Left ventricle myocardium inferior (tissue), 1 donor: ENCODE measurements around the gene KCTD11. TPM values are rescaled to one million over a fixed set of nuclear protein-coding genes. Genes with fewer than 3 reads are reported as not detected.
"Not testable (repeated sequence)": the region's sequence is repeated elsewhere in the genome, so short reads cannot be mapped to it uniquely, and the experiment has no call there.

Experiments
- DNase-seq: peaks from one replicate; pipeline ENCODE4 v3.0.0-alpha.2; 2020
- H3K27ac ChIP-seq: fragments of 200-600 bp; replicated peaks from 2 replicates; pipeline ENCODE4 v1.8.0; 2021
- H3K27me3 ChIP-seq: fragments of 200-600 bp; 2 replicates; pipeline ENCODE4 v1.8.0; 2021; ENCODE audit warnings: low read depth
- H3K36me3 ChIP-seq: fragments of 200-600 bp; 2 replicates; pipeline ENCODE4 v1.8.0; 2021
- H3K4me1 ChIP-seq: fragments of 200-600 bp; 2 replicates; pipeline ENCODE4 v1.8.0; 2021
- H3K4me3 ChIP-seq: fragments of 200-600 bp; 2 replicates; pipeline ENCODE4 v1.8.0; 2021; ENCODE audit warnings: mild to moderate bottlenecking, moderate library complexity
- H3K9me3 ChIP-seq: fragments of 200-600 bp; replicated peaks from 2 replicates; pipeline ENCODE4 v1.8.0; 2021
- CTCF ChIP-seq: fragments of 200-600 bp; IDR thresholded peaks from 2 replicates; pipeline ENCODE4 v1.8.0; 2021; ENCODE audit warnings: antibody characterized with exemption, mild to moderate bottlenecking, borderline replicate concordance
- intact Hi-C: fragments of 100-400 bp; cut with micrococcal nuclease; formaldehyde crosslinking; loops from one replicate; pipeline ENCODE4 v1.11.0; 2022
- total RNA-seq: library from RNA; stranded (reverse); fragmentation: NEBNext Ultra II Directional; extraction: Animal tissue kit (Norgen Biotek cat#: 25700); gene quantifications from one replicate; pipeline ENCODE4 v1.2.1, GENCODE V29; 2021
- donor health status: DM: no; HTN: yes; CAD: no; lungs with severe emphysema.

Gene KCTD11
- total RNA-seq, 1 donor from 2014 or later = 3.9 TPM

DNA sequence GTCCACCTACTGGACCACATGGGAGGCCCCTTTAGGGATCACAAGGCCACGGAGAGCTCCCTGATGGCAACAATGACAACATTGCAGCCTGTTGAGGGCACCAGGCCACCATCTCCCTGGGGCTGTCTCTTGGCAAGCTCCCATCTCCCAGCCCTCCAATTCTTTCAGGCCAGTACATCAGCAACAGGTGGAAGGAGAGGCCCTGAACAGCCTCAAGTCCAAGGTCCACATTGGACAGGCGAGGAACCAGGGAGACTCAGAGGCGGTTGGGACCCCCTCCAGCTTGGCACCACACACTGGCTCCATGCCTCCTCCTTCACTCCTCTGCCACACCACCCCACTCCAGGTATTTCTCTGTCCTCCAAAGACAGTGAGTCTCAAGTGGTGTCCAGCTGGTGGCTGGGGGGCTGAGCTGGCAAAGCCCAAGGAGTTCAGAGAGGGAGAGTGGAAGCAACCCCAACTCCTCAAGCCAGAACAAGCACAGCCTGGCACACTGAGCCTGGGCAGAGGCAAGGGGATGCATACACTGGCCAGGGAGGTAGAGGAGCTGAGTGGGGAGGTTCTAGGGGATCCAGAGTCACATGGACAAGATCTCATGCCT is 16.9 kb upstream of the KCTD11 start:
- intact Hi-C loops = no loop called here
- Histone ChIP-seq H3K36me3 (no peaks in the 10 kb centered on the region), H3K4me3 (no peak overlapping the region), H3K4me1 (peaks cover 7% of the 10 kb centered on the region), H3K27me3 (peaks cover 68% of the 10 kb centered on the region), H3K27ac (no peak overlapping the region), H3K9me3 (no peaks in the 10 kb centered on the region)
- no peak for DNase-seq
- TF ChIP-seq CTCF = no peak

GRCh38 chr17:7335765-7336164 is 16.2 kb upstream of the KCTD11 start:
- H3K27me3 ChIP-seq = peaks cover 75% of the 10 kb centered on the region
- H3K4me3 ChIP-seq, H3K4me1 ChIP-seq, H3K27ac ChIP-seq, H3K9me3 ChIP-seq, intact Hi-C loops, DNase-seq, H3K36me3 ChIP-seq: not testable (repeated sequence)

GRCh38 chr17:7336240-7337175 is 15.5 kb upstream of the KCTD11 start, which contains the start of gene ACAP1:
ACAP1 (plus strand) TSS chr17:7336529; CDS start chr17:7336735, 206 bp downstream.
- intact Hi-C loops = no loop called here
- no peaks in the 10 kb centered on the region for H3K36me3 ChIP-seq
- no peaks in the 10 kb centered on the region for H3K9me3 ChIP-seq
- no peak for TF ChIP-seq CTCF
- no peaks in the 10 kb centered on the region for H3K4me1 ChIP-seq
- H3K4me3 ChIP-seq = peak within 1 kb of the TSS; percentile 21
- H3K27ac ChIP-seq = no peak within 1 kb of the TSS
- H3K27me3 ChIP-seq = peaks cover 82% of the 10 kb centered on the region
- no peak for DNase-seq

DNA sequence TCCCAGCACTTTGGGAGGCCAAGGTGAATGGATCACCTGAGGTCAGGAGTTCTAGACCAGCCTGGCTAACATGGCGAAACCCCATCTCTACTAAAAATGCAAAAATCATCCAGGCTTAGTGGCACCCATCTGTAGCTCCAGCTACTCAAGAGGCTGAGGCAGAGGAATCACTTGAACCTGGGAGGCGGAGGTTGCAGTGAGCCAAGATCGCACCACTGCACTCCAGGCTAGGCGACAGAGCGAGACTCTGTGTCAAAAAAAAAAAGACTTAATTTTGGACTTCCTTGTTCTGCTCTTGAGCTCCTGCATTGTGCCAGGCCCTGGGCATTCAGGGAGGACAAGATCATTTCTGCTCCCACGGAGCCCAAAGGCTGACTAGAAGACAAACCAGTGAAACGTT is 14.4 kb upstream of the KCTD11 start:
- intact Hi-C loops, H3K27ac ChIP-seq: not testable (repeated sequence)
- H3K27me3 ChIP-seq = peaks cover 87% of the 10 kb centered on the region

DNA sequence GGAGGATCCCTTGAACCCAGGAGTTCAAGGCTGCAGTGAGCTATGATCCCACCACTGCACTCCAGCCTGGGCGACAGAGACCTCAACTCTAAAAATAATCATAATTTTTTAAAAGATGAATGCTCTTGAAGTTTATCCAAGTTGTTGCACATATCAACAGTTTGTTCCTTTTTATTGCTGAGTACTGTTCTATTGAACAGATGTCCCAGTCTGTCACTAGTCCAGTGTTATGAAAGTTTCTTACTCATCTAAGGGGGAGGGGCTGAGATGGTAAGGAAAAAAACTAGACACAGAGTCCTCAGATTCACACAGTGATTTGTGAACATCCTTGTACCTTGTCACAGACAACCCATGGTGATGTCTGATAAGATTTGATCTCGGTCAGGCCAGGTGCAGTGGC is 11.8 kb upstream of the KCTD11 start:
- Histone ChIP-seq H3K4me1 (no peaks in the 10 kb centered on the region), H3K36me3 (no peaks in the 10 kb centered on the region), H3K9me3 (no peaks in the 10 kb centered on the region), H3K27ac (no peak overlapping the region), H3K4me3 (no peak overlapping the region), H3K27me3 (peaks cover 68% of the 10 kb centered on the region)
- intact Hi-C loops = loop anchor here (10.0 kb wide), 1 partner anchor 65 kb away; no protein-coding TSS in a partner anchor
- no peak for DNase-seq
- TF ChIP-seq CTCF = no peak

More for the DNA sequence above, 14.4 kb upstream of the KCTD11 start:
- not testable (repeated sequence) for H3K4me3 ChIP-seq, H3K9me3 ChIP-seq, H3K36me3 ChIP-seq, DNase-seq, H3K4me1 ChIP-seq

GRCh38 chr17:7341842-7342241 is 10.1 kb upstream of the KCTD11 start:
- H3K36me3 ChIP-seq = no peaks in the 10 kb centered on the region
- H3K4me3 ChIP-seq = no peak overlapping the region
- TF ChIP-seq CTCF = no peak
- intact Hi-C loops = loop anchor here (10.0 kb wide), 1 partner anchor 67 kb away; no protein-coding TSS in a partner anchor
- H3K9me3 ChIP-seq = no peaks in the 10 kb centered on the region
- no peak for DNase-seq
- H3K27me3 ChIP-seq = peaks cover 51% of the 10 kb centered on the region
- H3K27ac ChIP-seq = no peak overlapping the region
- no peaks in the 10 kb centered on the region for H3K4me1 ChIP-seq
